Activated CD4-positive, CD25-positive, alpha-beta regulatory T cell (primary cell): ENCODE data around the gene MRPL38.
"Not testable (repeated sequence)": the region's sequence is repeated elsewhere in the genome, so short reads cannot be mapped to it uniquely, and the experiment has no call there.

Experiments used
- DNase-seq, 4 experiments: peaks; one replicate each; lab custom pipeline; 2025; lab: John Stamatoyannopoulos, UW

Gene MRPL38

GRCh38 chr17:75854101-75854748, 50.5 kb downstream of the MRPL38 start:
- DNase-seq = no peak

- no peak for DNase-seq
Measured at GRCh38 chr17:75853433-75853832, 51.3 kb downstream of the MRPL38 start.

DNA sequence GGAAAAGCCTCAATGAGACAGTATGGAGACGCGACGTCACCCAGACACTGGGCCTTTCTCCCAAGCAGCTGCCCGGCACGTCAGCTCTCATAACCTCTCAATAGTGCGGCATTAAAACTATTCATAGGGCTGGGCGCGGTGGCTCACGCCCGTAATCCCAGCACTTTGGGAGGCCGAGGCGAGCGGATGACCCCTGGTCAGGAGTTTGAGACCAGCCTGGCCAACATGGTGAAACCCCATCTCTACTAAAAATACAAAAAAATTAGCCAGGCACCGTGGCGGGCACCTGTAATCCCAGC, 53.0 kb downstream of the MRPL38 start:
- not testable (repeated sequence) for DNase-seq

- DNase-seq = no peak
Measured at GRCh38 chr17:75850928-75851692, 53.6 kb downstream of the MRPL38 start.

- DNase-seq = no peak
Measured at GRCh38 chr17:75849724-75850123, 55.0 kb downstream of the MRPL38 start.

GRCh38 chr17:75849279-75849646, 55.4 kb downstream of the MRPL38 start:
- no peak for DNase-seq
